Keratinocyte (primary cell): ENCODE measurements around the gene ZBTB21. TPM values are rescaled to one million over a fixed set of nuclear protein-coding genes. Genes with fewer than 3 reads are reported as not detected.

Experiments used
- DNase-seq: peaks from one replicate; pipeline ENCODE4 v3.0.0-alpha.2; 2011; ENCODE audit warnings: low read depth, missing footprints, low spot score
- FAIRE-seq: peaks from 2 replicates; lab custom pipeline; 2011; peaks lifted over from hg19 to GRCh38; lab: Jason Lieb, UNC
- H2AFZ ChIP-seq: 2 replicates; pipeline ENCODE4 v1.6.0; 2012; ENCODE audit warnings: low read length, control low read depth, inconsistent platforms; ENCODE audit not compliant: control insufficient read depth
- H3K27ac ChIP-seq: 2 replicates; pipeline ENCODE4 v1.5.1; 2011; ENCODE audit warnings: low read length; ENCODE audit not compliant: control insufficient read depth, insufficient read depth
- H3K27me3 ChIP-seq: 3 replicates; pipeline ENCODE4 v1.6.0; 2011; ENCODE audit warnings: low read length; ENCODE audit not compliant: control insufficient read depth, insufficient read depth; ENCODE audit errors: extremely low read depth
- H3K36me3 ChIP-seq, 2 experiments: 2 replicates in 1 of 2; 3 replicates in 1 of 2; pipeline ENCODE4 v1.5.1; 2011; ENCODE audit warnings: low read length in 2 of 2, mild to moderate bottlenecking in 1 of 2; ENCODE audit not compliant: control insufficient read depth in 2 of 2, insufficient read depth in 2 of 2; ENCODE audit errors: extremely low read depth in 1 of 2
- H3K4me1 ChIP-seq: 3 replicates; pipeline ENCODE4 v1.5.1; 2011; ENCODE audit warnings: low read length; ENCODE audit not compliant: control insufficient read depth, insufficient read depth; ENCODE audit errors: extremely low read depth
- H3K4me2 ChIP-seq: 3 replicates; pipeline ENCODE4 v1.6.0; 2011; ENCODE audit warnings: low read depth, low read length; ENCODE audit not compliant: control insufficient read depth, insufficient read depth; ENCODE audit errors: extremely low read depth
- H3K4me3 ChIP-seq, 3 experiments: fragments of 200-600 bp in 1 of 3; sonication (generic) in 1 of 3; 2 replicates in 2 of 3; 3 replicates in 1 of 3; pipeline ENCODE4 v1.5.1; 2011 to 2016; ENCODE audit warnings: low read length in 3 of 3, mild to moderate bottlenecking in 3 of 3, control low read depth in 2 of 3, inconsistent platforms in 1 of 3, low read depth in 1 of 3, mixed read lengths in 1 of 3, mixed run types in 1 of 3, moderate library complexity in 1 of 3; ENCODE audit not compliant: control insufficient read depth in 2 of 3, insufficient read depth in 2 of 3; ENCODE audit errors: extremely low read depth in 1 of 3
- H3K79me2 ChIP-seq: 2 replicates; pipeline ENCODE4 v1.6.0; 2012; ENCODE audit warnings: low read length; ENCODE audit not compliant: control insufficient read depth, insufficient read depth
- H3K9ac ChIP-seq: 3 replicates; pipeline ENCODE4 v1.6.0; 2011; ENCODE audit warnings: low read length; ENCODE audit not compliant: control insufficient read depth, insufficient read depth; ENCODE audit errors: extremely low read depth
- H3K9me1 ChIP-seq: 3 replicates; pipeline ENCODE4 v1.6.0; 2011; ENCODE audit warnings: low read length; ENCODE audit not compliant: control insufficient read depth, insufficient read depth; ENCODE audit errors: extremely low read depth
- H3K9me3 ChIP-seq: 2 replicates; pipeline ENCODE4 v1.5.1; 2012; ENCODE audit warnings: low read depth, low read length; ENCODE audit not compliant: control insufficient read depth
- H4K20me1 ChIP-seq: 3 replicates; pipeline ENCODE4 v1.6.0; 2011; ENCODE audit warnings: low read length; ENCODE audit not compliant: control insufficient read depth, insufficient read depth; ENCODE audit errors: extremely low read depth
- EZH2 ChIP-seq: IDR thresholded peaks from one replicate; pipeline ENCODE4 v1.6.1; 2012; ENCODE audit warnings: inconsistent platforms, mild to moderate bottlenecking, low read length, moderate library complexity
- dilution Hi-C: fragments of 300-500 bp; cut with MboI; formaldehyde crosslinking; loops from one replicate; pipeline ENCODE4 v1.7.0; 2020; ENCODE audit warnings: low sequenced_read_pairs; ENCODE audit not compliant: extremely low pct_ligation_motif_present
- polyA plus RNA-seq, 5 experiments: library from polyadenylated mRNA; depleted of rRNA in 3 of 5; stranded (reverse) in 3 of 5; stranded (forward) in 1 of 5; unstranded in 1 of 5; fragments of >200 nt; gene quantifications; 1 replicate in 1 of 5; 2 replicates in 3 of 5; 3 replicates in 1 of 5; pipeline versions ENCODE4 v1.2.1 to v1.2.3, GENCODE V29; 2011 to 2012; ENCODE audit warnings: missing spikeins in 2 of 5, low read depth in 1 of 5, low replicate concordance in 1 of 5
- TF ChIP-seq, protein P1 (sequence below), 3 experiments: IDR thresholded peaks in 1 of 3; conservative IDR thresholded peaks in 1 of 3; optimal IDR thresholded peaks in 1 of 3; 2 replicates in 2 of 3; 3 replicates in 1 of 3; pipeline versions ENCODE3 to v1.5.1; 2011; ENCODE audit warnings: low read length in 3 of 3, mild to moderate bottlenecking in 3 of 3, moderate library complexity in 2 of 3, control low read depth in 1 of 3, inconsistent platforms in 1 of 3; ENCODE audit not compliant: insufficient read depth in 2 of 3; ENCODE audit errors: extremely low read depth in 1 of 3

Gene ZBTB21
- polyA plus RNA-seq, 1 donor (not counting 4 experiments of a cell fraction or from before 2014, with no cell fraction given), result 9.5 TPM

DNA sequence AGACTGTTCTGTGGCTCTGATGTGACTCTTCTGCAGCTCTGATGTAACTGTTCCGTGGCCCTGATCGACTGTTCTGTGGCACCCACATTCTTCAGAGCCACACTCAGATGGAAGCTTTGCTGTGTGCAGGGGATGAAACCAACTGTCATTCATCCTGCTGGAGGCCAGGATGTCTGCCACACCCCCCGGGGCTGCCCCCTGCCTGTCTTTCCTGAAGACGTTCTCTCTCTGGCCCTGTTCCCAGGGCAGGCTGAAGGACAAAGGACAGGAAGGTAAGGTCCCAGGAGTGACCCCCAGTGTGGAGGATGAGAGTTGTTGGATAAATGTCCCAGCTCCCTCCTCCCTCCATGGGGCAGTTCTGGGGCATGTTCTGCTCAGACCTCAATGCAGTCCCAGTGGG lies 31.6 kb upstream of the ZBTB21 start:
- no peaks in the 10 kb centered on the region for H4K20me1 ChIP-seq
- no peaks in the 10 kb centered on the region for H3K79me2 ChIP-seq
- no peak overlapping the region for H3K27ac ChIP-seq
- peaks cover 41% of the 10 kb centered on the region for H3K4me1 ChIP-seq
- no peak for TF ChIP-seq EZH2
- TF ChIP-seq, protein P1, sequence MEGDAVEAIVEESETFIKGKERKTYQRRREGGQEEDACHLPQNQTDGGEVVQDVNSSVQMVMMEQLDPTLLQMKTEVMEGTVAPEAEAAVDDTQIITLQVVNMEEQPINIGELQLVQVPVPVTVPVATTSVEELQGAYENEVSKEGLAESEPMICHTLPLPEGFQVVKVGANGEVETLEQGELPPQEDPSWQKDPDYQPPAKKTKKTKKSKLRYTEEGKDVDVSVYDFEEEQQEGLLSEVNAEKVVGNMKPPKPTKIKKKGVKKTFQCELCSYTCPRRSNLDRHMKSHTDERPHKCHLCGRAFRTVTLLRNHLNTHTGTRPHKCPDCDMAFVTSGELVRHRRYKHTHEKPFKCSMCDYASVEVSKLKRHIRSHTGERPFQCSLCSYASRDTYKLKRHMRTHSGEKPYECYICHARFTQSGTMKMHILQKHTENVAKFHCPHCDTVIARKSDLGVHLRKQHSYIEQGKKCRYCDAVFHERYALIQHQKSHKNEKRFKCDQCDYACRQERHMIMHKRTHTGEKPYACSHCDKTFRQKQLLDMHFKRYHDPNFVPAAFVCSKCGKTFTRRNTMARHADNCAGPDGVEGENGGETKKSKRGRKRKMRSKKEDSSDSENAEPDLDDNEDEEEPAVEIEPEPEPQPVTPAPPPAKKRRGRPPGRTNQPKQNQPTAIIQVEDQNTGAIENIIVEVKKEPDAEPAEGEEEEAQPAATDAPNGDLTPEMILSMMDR (optimal IDR thresholded peaks at IDR 0.05 in 1 of 3, IDR thresholded peaks at IDR 0.05 in 1 of 3, conservative IDR thresholded peaks at IDR 0.05 in 1 of 3; ENCODE audit: extremely low read depth in 1 of 3, insufficient read depth in 2 of 3, low read length in 3 of 3), result no peak
- no peak overlapping the region for H2AFZ ChIP-seq
- no peaks in the 10 kb centered on the region for H3K36me3 ChIP-seq
- no peak for FAIRE-seq
- H3K4me2 ChIP-seq, result no peak overlapping the region
- no peaks in the 10 kb centered on the region for H3K27me3 ChIP-seq
- H3K9me3 ChIP-seq, result no peaks in the 10 kb centered on the region
- no peak for DNase-seq
- H3K9me1 ChIP-seq, result no peaks in the 10 kb centered on the region
- dilution Hi-C loops, result no loop called here
- no peak overlapping the region for H3K9ac ChIP-seq
- H3K4me3 ChIP-seq, result no peak overlapping the region

DNA sequence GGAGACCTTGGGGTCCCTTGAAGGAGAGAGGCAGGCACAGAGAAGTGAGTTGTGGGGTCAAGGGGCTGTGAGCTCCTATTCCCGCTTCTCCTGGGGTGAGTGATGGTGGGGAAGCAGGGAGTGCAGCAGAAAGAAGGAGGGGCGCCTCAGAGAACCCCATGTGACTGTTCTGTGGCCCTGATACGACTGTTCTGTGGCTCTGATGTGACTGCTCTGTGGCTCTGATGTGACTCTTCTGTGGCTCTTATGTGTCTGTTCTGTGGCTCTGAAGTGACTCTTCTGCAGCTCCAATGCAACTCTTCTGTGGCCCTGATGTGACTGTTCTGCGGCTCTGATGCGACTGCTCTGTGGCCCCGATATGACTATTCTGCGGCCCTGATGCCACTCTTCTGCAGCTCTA lies 31.1 kb upstream of the ZBTB21 start:
- Histone ChIP-seq H3K27me3 (no peaks in the 10 kb centered on the region), H3K4me1 (peaks cover 41% of the 10 kb centered on the region), H2AFZ (no peak overlapping the region), H3K9me1 (no peaks in the 10 kb centered on the region), H3K36me3 (no peaks in the 10 kb centered on the region), H3K4me2 (peak overlapping the region; percentile 33), H3K79me2 (no peaks in the 10 kb centered on the region), H3K9ac (peak overlapping the region; percentile 60), H3K4me3 (no peak overlapping the region), H3K27ac (peak overlapping the region; percentile 74), H3K9me3 (no peaks in the 10 kb centered on the region), H4K20me1 (no peaks in the 10 kb centered on the region)
- DNase-seq (no peak), FAIRE-seq (no peak)
- TF ChIP-seq, protein P1 (optimal IDR thresholded peaks at IDR 0.05 in 1 of 3, IDR thresholded peaks at IDR 0.05 in 1 of 3, conservative IDR thresholded peaks at IDR 0.05 in 1 of 3; ENCODE audit: extremely low read depth in 1 of 3, insufficient read depth in 2 of 3, low read length in 3 of 3), result no peak
- no peak for TF ChIP-seq EZH2
- dilution Hi-C loops, result no loop called here
